ENCODE measurements around the gene RRAGB. TPM values are rescaled to one million over a fixed set of nuclear protein-coding genes. Genes with fewer than 3 reads are reported as not detected.

Gene RRAGB
- total and polyA plus RNA-seq, 2 experiments from 2014 or later, result 6.0 to 7.9 TPM

- Histone ChIP-seq H3K36me3 (ENCODE audit: insufficient read depth) (no peaks in the 10 kb centered on the region), H3K4me1 (ENCODE audit: insufficient read depth) (no peaks in the 10 kb centered on the region), H4K20me1 (replicated peaks; ENCODE audit: insufficient read depth) (no peaks in the 10 kb centered on the region), H3K27me3 (ENCODE audit: insufficient read depth) (no peaks in the 10 kb centered on the region), H2AFZ (no peak overlapping the region), H3K4me3 (no peak overlapping the region), H3K27ac (ENCODE audit: low read depth) (no peak overlapping the region), H3K4me2 (no peak overlapping the region), H3F3A (replicated peaks; ENCODE audit: low read depth) (no peaks in the 10 kb centered on the region), H3K9me2 (ENCODE audit: insufficient read depth) (no peaks in the 10 kb centered on the region), H3K79me2 (replicated peaks; ENCODE audit: insufficient read depth) (no peaks in the 10 kb centered on the region)
- ATAC-seq, result no peak
- DNase-seq (ENCODE audit: low spot score), result no peak
- TF ChIP-seq, protein P1, sequence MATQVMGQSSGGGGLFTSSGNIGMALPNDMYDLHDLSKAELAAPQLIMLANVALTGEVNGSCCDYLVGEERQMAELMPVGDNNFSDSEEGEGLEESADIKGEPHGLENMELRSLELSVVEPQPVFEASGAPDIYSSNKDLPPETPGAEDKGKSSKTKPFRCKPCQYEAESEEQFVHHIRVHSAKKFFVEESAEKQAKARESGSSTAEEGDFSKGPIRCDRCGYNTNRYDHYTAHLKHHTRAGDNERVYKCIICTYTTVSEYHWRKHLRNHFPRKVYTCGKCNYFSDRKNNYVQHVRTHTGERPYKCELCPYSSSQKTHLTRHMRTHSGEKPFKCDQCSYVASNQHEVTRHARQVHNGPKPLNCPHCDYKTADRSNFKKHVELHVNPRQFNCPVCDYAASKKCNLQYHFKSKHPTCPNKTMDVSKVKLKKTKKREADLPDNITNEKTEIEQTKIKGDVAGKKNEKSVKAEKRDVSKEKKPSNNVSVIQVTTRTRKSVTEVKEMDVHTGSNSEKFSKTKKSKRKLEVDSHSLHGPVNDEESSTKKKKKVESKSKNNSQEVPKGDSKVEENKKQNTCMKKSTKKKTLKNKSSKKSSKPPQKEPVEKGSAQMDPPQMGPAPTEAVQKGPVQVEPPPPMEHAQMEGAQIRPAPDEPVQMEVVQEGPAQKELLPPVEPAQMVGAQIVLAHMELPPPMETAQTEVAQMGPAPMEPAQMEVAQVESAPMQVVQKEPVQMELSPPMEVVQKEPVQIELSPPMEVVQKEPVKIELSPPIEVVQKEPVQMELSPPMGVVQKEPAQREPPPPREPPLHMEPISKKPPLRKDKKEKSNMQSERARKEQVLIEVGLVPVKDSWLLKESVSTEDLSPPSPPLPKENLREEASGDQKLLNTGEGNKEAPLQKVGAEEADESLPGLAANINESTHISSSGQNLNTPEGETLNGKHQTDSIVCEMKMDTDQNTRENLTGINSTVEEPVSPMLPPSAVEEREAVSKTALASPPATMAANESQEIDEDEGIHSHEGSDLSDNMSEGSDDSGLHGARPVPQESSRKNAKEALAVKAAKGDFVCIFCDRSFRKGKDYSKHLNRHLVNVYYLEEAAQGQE (IDR thresholded peaks at IDR 0.05; ENCODE audit: unreplicated experiment), result no peak
- no peak for TF ChIP-seq ETS1 (IDR thresholded peaks at IDR 0.05)
- no peak for TF ChIP-seq POLR2AphosphoS5 (IDR thresholded peaks at IDR 0.05; ENCODE audit: low read depth)
- TF ChIP-seq NANOG (IDR thresholded peaks at IDR 0.05; ENCODE audit: borderline replicate concordance), result no peak
- TF ChIP-seq ZNF331 (CRISPR knock-in tag; IDR thresholded peaks at IDR 0.05; ENCODE audit: low read depth), result no peak
- TF ChIP-seq, protein P2, sequence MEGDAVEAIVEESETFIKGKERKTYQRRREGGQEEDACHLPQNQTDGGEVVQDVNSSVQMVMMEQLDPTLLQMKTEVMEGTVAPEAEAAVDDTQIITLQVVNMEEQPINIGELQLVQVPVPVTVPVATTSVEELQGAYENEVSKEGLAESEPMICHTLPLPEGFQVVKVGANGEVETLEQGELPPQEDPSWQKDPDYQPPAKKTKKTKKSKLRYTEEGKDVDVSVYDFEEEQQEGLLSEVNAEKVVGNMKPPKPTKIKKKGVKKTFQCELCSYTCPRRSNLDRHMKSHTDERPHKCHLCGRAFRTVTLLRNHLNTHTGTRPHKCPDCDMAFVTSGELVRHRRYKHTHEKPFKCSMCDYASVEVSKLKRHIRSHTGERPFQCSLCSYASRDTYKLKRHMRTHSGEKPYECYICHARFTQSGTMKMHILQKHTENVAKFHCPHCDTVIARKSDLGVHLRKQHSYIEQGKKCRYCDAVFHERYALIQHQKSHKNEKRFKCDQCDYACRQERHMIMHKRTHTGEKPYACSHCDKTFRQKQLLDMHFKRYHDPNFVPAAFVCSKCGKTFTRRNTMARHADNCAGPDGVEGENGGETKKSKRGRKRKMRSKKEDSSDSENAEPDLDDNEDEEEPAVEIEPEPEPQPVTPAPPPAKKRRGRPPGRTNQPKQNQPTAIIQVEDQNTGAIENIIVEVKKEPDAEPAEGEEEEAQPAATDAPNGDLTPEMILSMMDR (conservative IDR thresholded peaks at IDR 0.05; ENCODE audit: low read depth in 2 of 2), result no peak
- no peak for TF ChIP-seq ZNF114 (CRISPR knock-in tag; IDR thresholded peaks at IDR 0.05)
- no peak for TF ChIP-seq JUNB (IDR thresholded peaks at IDR 0.05; ENCODE audit: unreplicated experiment)
- TF ChIP-seq, protein P3, sequence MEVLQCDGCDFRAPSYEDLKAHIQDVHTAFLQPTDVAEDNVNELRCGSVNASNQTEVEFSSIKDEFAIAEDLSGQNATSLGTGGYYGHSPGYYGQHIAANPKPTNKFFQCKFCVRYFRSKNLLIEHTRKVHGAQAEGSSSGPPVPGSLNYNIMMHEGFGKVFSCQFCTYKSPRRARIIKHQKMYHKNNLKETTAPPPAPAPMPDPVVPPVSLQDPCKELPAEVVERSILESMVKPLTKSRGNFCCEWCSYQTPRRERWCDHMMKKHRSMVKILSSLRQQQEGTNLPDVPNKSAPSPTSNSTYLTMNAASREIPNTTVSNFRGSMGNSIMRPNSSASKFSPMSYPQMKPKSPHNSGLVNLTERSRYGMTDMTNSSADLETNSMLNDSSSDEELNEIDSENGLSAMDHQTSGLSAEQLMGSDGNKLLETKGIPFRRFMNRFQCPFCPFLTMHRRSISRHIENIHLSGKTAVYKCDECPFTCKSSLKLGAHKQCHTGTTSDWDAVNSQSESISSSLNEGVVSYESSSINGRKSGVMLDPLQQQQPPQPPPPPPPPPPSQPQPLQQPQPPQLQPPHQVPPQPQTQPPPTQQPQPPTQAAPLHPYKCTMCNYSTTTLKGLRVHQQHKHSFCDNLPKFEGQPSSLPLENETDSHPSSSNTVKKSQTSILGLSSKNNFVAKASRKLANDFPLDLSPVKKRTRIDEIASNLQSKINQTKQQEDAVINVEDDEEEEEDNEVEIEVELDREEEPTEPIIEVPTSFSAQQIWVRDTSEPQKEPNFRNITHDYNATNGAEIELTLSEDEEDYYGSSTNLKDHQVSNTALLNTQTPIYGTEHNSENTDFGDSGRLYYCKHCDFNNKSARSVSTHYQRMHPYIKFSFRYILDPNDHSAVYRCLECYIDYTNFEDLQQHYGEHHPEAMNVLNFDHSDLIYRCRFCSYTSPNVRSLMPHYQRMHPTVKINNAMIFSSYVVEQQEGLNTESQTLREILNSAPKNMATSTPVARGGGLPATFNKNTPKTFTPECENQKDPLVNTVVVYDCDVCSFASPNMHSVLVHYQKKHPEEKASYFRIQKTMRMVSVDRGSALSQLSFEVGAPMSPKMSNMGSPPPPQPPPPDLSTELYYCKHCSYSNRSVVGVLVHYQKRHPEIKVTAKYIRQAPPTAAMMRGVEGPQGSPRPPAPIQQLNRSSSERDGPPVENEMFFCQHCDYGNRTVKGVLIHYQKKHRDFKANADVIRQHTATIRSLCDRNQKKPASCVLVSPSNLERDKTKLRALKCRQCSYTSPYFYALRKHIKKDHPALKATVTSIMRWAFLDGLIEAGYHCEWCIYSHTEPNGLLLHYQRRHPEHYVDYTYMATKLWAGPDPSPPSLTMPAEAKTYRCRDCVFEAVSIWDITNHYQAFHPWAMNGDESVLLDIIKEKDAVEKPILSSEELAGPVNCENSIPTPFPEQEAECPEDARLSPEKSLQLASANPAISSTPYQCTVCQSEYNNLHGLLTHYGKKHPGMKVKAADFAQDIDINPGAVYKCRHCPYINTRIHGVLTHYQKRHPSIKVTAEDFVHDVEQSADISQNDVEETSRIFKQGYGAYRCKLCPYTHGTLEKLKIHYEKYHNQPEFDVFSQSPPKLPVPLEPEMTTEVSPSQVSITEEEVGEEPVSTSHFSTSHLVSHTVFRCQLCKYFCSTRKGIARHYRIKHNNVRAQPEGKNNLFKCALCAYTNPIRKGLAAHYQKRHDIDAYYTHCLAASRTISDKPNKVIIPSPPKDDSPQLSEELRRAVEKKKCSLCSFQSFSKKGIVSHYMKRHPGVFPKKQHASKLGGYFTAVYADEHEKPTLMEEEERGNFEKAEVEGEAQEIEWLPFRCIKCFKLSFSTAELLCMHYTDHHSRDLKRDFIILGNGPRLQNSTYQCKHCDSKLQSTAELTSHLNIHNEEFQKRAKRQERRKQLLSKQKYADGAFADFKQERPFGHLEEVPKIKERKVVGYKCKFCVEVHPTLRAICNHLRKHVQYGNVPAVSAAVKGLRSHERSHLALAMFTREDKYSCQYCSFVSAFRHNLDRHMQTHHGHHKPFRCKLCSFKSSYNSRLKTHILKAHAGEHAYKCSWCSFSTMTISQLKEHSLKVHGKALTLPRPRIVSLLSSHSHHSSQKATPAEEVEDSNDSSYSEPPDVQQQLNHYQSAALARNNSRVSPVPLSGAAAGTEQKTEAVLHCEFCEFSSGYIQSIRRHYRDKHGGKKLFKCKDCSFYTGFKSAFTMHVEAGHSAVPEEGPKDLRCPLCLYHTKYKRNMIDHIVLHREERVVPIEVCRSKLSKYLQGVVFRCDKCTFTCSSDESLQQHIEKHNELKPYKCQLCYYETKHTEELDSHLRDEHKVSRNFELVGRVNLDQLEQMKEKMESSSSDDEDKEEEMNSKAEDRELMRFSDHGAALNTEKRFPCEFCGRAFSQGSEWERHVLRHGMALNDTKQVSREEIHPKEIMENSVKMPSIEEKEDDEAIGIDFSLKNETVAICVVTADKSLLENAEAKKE (CRISPR knock-in tag; IDR thresholded peaks at IDR 0.05), result no peak
- no peak for TF ChIP-seq EZH2 (IDR thresholded peaks at IDR 0.05; ENCODE audit: low read depth, unreplicated experiment)
- TF ChIP-seq STAT1 (IDR thresholded peaks at IDR 0.05; ENCODE audit: unreplicated experiment), result no peak
- TF ChIP-seq EZH2phosphoT487 (IDR thresholded peaks at IDR 0.05; ENCODE audit: unreplicated experiment), result no peak
- no peak for TF ChIP-seq CREB1 (CRISPR knock-in tag; IDR thresholded peaks at IDR 0.05; ENCODE audit: low read depth)
- H3K9me3 Mint-ChIP-seq, result peaks cover 5% of the 10 kb centered on the region; the same call in 1 of the 3 replicates
- H3K36me3 Mint-ChIP-seq (ENCODE audit: low read depth), result peaks cover 25% of the 10 kb centered on the region
- H3K27ac Mint-ChIP-seq, result no peak overlapping the region
- H3K27me3 Mint-ChIP-seq (ENCODE audit: insufficient read depth, low read depth, poor library complexity), result no peaks in the 10 kb centered on the region
- H3K4me3 Mint-ChIP-seq, result no peak overlapping the region
- H3K4me1 Mint-ChIP-seq, result no peaks in the 10 kb centered on the region
Measured at GRCh38 chrX:55742649-55743048, 25.1 kb downstream of the RRAGB start.
